COLO829 (cell line): ENCODE measurements around the gene TPD52L1.

ENCODE experiments used
- DNase-seq: peaks from one replicate; pipeline ENCODE4 v3.0.0; 2012; ENCODE audit warnings: low spot score

The TPD52L1 gene

DNA sequence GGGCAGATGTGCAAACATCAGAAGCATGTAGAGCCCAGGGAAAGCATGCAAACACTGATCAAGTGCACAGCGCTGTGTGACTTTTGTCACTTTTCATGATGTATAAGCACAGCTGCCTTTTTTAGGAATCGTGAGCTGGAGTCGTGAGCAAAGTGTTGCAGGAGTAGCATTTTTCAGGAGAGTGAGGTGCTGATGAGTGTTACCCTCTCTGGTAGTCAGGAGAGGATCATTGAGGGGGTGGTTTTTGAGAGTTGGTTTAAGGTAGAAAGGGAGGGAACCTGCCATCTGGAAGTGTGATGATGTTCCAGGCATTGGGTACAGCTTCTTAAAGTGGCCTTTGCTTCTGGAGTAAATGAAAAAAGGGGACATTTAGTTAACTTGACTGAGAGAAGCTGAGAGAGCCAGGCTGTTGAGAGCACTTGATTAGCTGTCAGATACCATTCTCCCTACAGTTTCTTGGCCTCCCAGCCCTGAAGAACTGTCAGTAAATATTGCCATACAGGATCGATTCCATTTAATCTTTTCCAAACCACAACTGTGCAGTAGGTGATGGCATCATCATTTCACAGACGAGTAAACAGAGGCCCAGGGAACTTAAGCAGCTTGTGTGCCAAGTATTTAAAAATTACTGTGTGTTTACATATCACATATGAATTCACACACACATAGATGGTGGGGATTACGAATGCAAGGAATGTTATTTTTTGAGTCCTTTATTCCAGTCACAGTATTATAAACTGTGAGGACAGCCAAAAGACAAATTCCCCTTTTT is 28.9 kb downstream of the TPD52L1 start:
- DNase-seq, result no peak

DNA sequence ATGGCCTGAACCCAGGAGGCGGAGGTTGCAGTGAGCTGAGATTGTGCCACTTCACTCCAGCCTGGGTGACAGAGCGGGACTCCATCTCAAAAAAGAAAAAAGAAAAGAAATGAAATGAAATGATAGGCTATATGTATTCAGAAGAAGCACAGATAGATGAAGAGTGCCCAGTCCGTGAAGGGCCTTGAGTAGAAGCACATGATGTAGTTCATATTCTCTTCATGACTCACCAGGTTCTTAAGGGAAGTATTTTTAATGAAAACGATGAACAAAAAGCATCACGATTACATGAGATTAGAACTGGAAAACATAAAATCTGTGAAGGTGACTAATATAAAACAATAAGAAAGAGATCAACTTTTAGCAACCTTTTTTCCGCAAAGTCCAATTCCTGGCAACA is 29.8 kb downstream of the TPD52L1 start:
- peak; percentile 37 for DNase-seq

DNA sequence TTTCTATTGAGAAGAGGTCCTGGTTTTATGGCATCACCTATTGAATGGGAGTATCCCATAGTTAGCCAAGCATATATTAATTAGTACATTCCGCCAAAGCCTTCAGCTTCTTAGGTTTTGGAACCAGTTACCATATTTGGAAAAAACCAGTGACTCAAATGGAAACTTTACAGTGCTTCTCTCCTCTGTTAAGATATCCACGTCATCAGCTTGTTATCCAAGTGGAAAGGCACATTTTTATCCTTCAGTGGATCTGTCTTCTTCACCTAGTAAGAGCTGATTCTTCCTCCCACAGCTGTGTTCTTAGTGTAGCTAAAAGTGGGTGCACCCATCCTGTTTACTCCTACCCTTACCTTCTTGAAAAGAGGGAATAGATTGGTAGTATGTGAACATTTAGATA is 34.5 kb downstream of the TPD52L1 start:
- DNase-seq, result no peak

DNA sequence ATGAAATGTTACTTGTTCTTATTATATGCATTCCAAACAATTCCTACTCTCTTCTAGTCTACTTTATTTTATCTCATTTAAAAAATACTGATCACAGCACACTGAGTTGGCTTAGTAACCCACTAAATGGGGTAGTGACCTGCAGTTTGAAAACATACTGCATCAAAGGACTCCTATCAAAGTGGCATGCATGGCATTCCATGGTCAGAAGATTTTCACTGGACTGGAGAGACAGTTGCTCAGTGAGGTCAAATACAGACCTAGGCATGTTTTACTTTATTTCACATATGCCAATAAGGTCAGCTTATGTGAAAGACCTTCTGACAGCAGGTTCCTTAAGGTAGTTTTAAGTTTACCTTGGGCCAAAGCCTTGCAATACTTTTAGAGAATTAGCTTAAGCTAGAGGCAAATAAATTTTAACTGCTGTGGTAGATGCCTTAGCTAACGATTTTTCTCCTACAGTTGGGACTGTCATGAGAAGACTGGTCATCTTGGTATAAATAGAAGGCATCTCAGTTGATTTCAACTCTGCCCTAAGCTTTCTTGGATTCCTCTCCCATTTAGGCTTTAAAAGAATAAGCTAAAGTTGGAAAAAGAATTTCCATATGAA is 35.1 kb downstream of the TPD52L1 start:
- DNase-seq, result no peak

DNA sequence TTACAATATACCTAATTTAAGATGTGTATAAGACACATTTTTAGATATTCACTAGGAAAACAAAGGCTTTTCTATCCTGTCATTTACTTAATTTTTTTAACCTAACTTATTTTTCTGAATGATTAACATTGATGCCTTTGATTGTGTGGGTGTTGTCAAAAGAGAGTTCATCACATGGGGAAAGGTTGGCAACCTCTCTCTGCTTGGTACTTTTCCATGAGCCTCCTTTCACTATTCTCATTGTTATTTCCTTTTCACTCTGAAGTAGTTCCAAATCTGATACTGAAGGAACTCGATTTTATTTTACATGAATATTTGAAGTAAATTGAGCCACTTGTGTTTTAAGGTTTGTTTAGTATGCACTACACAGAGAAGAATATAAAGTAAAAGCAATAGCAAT is 35.9 kb downstream of the TPD52L1 start:
- peak; percentile 37 for DNase-seq

DNA sequence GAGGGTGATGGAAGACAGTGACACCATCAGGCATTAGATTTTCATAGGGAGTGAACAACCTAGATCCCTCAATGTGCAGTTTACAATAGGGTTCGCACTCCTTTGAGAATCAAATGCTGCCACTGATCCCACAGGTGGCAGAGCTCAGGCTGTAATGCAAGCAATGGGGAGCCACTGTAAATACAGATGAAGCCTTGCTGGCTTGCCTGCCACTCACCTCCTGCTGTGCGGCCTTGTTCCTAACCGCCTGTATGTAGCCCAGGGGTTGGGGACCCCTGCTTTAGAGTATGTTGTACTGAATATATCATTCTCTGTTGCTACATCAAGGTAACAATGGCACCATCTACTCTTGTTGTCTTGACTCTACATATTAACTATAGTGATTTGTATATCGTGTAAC is 37.1 kb downstream of the TPD52L1 start:
- no peak for DNase-seq

DNA sequence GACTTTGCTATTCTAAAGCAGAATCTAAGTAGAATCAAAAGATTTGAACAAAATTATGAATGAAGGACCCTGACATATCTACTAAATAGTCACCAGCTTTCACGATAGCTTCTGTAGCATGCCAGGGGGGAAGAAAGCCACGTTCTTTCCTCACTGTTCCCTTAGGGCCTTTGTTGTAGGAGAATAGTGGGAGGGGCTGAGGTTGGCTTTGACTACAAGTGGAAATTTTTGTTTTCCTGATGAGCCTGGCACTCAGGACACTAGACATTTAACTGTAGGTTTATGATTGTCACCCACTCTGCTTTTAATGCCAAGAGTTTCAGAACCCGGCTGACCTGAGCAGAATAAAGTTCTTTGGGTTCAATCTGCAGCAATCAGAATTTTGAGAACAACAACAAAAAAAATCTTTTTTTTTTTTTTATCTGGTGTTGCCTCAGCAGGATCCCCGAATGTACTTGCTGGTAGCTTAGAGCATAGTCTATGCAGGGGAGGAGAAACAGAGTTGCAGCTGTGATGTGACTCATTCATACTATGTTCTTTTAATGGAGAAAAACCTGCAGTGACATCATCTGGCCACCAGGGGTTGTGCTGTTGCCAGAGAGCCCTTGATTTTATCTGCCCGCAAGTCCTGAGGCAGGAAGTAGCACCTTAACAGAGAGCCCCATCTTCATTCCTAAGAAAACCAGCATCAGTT is 38.5 kb downstream of the TPD52L1 start:
- DNase-seq, result peak; percentile 75

DNA sequence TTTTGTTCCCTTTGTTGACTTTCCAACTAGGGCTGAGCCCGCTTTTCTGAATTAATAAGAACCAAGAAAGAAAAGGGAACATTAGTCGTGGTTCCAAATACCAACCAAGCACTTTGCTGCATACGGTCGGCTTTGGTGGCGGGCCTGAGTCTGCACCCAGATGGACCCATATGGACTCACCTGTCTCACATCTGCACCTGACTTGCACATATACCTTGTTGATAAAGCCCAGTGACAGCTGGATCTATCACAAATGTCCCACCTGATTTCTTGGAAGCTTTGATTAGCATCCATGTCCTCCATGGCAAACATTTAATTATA is 39.0 kb downstream of the TPD52L1 start:
- DNase-seq, result no peak

DNA sequence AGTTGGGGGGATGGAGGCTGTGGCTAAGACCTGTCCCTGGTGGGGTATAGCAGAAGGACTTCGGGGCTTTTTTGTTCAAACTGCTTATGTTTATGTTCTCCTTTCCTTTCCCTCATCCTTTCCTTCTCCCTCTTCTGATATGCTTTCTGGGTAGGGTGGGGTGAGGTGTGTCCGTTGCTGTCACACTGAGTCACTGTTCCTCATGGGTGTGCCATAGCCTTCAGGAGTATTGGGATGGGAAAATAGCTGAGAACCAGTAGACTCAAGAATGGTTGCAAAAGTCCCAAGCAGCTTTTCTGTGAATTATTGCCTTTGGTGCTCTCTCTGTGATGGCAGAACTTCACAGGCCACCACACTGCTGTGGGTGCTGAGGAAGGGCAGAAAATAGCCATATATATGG is 39.6 kb downstream of the TPD52L1 start:
- DNase-seq, result no peak

DNA sequence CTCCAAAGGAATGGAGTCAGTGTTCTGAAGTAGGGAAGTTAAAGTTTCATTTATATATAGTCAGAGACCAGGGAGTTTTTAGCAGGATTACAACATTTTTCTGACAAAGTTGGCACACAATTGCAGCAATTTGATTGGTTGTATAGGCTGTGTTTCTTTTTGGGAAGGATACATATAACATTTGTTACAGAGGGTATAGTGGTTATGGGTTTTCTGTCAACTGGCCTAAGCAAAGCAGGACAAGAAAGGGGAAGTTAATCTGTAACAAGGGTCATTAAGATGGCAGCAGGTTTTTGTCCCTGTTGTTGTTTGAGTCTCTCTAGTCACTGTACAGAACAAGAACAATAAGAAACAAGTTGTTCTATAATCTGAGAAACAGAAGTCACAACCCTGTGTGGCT is 41.4 kb downstream of the TPD52L1 start:
- DNase-seq, result no peak

DNA sequence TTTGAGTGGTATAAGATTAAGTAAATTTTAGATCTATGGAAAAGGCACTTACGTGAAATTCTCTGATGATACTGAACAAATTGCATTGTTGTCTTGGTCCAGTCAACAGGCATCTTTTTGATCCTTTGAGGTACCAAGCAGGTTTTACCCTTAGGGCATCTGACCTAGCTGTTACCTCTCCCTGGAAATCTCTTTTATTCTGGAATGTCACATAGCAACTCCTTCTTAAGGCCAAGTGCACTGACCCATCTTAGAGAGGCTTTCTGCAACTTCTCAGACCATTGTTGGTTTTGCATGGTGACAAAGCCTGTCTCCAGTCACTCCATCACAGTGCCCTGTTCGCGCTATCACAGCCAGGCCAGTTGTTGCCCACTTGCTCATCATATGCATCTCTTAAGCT is 42.0 kb downstream of the TPD52L1 start:
- no peak for DNase-seq

DNA sequence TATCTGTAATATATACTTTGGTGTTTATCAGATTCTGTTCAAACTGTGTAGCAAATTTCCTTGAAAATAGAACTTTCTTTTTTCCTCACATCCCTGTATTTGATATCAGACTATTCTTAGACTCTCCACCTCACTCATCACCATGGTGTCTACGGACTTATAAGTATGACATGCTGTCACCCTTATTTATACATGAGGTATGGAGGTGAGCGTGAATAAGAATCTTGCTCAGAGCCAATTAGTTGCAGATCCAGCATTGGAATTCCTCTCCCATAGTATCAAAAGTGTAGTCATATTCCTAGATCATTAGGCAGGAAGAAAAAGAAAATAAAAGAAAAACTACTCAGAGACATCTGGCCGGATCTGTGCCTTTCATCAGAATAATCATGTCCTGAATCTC is 43.0 kb downstream of the TPD52L1 start:
- no peak for DNase-seq

DNA sequence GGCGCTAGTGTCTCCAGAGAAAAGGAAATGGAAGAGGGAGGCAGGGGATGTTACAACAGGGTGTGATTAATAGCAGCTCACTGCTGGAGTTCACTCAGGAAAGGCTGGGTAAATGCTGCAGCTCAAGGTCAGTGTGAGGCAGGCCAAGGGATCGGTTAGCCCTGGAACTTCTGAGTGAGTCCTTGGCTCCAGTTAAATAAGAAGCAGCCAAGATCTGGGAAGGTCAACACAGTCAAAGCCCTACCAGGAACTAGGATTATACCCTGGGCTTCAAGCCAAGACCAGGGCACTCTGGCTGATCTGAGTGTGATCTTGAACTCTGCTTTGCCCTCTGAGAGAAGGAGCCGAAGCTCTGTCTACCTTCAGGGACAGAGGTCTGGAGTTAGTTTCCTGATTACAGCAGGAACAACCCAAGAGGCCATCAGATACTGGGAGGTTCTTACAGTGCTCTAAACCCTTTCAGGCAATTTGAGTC is 44.3 kb downstream of the TPD52L1 start:
- DNase-seq, result no peak

DNA sequence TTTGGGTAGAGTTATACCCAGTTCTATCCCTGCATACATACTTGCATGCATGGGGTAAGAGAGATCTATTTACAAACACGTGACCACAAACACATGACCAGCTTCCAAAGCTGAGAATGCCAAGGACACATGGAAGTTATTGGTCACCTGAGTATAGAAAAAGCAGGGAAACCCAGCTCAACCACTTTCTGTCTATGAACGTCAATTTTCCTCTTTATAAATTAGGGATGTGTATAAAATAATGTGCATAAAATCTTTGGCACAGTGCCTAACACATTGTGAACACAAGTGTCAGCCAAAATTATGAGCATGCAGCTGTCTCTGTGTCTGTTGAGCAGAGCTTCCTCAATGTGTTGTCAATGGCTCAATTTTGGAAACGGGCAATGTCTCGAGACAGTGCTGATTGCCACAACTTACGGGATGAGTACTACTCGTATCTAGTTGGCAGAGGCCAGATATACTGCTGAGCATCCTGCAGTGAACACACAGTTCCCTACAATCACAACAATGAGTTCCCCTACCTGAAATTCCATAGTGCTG is 44.9 kb downstream of the TPD52L1 start:
- DNase-seq, result no peak

DNA sequence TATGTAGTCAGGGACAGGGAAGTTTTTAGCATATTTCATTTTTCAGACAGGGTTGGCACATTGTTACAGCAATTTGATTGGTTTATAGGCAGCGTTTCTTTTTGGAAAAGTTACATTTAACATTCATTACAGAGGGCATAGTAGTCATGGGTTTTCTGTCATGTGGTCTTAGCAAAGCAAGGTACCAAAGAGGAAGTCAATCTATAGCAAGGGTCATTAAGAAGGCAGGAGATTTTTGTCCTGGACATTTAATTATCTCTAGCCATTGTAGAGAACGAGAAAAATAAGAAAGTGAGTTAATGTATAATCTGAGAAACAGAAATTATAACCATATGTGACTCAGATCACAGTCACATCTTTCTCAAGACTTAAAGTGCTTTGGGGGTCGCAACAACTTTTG is 47.4 kb downstream of the TPD52L1 start:
- DNase-seq, result no peak

DNA sequence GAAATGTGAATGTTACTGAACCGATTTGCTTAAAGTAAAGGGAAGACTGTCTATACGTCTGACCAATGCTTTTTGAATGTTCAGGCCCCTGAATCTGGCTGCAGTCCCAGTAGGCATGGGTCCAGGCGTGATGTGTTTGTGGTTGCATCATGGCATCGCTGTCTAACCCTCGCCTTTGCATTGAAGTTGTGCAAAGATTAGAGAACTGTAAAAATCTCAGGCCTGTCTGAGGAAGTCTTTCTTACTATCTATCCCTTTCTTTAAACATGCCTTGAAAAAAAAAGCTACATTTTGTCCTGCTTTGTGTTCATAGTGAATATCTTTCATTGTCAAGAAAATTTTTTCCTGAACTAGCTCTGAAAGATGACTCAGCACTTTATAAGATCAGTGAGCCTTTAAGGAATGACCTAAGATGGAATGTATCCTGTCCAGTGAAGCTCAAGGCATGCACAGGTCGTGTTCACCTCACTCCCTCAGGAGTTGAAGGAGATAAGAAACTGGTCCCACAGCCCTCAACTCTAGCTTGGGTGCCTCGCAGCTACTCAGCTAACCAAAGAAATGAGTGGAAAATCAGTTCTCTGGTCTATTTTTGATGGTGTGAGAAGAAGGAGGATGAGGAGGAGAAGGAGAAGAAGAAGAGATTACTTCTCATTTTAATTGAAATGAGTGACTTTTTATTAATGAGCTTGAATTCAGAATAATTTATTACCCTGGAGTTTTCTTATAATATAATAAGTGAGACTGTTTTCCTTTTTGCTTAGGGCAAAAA is 48.6 kb downstream of the TPD52L1 start:
- DNase-seq, result peak; percentile 48

DNA sequence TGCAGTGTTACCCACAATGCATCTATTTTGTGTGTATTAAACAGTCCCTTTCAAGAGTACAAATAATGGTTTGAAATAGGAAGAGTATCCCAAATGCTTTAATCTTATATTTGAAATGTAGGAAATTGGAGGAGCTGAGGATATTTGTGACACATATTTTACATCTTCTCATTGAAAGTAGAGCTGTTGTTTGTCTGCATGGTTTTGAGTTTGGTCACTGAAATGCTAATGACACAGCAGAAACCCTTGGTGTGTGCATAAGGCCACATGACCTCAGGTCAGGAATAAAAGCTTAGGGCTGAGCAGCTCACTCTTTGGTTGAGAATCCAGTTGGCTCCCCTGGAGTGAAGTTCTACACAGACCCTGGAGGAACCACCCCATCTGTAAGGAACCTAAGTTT is 49.8 kb downstream of the TPD52L1 start:
- DNase-seq, result no peak

DNA sequence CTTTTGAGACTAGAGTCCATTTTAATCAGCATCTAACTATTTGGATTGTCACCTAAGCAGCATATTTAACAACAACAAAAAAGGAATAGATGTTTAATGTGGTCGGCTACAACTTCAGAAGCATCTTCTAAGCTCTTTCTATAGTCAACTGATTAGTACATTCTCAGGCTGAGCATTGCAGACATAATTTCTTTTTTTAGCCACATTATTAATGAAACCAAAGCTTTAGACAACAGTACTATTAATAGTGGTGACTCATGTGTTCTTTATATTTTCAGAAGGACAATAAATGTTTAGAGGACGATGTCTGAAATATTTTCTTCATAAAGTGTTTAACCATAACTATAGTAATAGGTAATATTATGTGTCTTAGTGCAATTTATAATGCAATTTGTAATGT is 52.4 kb downstream of the TPD52L1 start:
- no peak for DNase-seq

DNA sequence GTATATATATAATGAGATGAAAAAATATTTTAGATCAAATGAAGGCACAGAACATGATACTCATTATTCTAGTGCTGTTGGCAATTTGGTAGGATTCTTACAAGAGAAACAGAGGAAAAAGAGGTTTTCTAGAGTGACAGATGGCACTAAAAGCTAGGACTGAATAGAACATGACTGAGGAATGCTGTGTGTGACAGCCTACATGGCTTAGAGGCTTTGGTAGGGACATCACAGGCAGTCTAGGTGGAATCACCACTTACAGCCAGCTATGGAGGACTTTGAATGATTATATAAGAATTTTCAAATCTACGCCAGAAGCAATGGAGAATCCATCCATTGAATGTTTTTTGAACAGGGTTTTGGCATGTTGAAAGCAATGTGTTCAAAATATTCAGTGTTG is 52.8 kb downstream of the TPD52L1 start:
- DNase-seq, result no peak

DNA sequence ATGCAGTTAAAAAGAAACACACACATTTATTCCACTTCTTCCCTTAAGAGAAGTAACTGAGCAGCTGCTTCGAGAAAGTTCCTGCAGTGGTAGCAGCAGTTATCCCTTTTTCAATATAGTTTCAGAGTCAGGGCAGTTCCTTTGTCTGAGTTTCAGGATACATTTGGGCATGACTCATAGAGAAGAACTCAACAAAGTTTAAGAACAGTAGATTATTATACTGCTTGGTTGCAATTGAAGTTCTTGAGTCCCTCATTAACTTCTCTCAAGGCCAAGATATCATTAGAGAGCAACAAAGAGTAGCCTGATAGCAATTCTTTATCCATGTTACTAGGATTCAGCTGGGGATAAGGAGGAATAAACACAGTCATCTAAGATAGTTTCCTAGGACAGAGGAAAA is 54.4 kb downstream of the TPD52L1 start:
- peak; percentile 62 for DNase-seq

DNA sequence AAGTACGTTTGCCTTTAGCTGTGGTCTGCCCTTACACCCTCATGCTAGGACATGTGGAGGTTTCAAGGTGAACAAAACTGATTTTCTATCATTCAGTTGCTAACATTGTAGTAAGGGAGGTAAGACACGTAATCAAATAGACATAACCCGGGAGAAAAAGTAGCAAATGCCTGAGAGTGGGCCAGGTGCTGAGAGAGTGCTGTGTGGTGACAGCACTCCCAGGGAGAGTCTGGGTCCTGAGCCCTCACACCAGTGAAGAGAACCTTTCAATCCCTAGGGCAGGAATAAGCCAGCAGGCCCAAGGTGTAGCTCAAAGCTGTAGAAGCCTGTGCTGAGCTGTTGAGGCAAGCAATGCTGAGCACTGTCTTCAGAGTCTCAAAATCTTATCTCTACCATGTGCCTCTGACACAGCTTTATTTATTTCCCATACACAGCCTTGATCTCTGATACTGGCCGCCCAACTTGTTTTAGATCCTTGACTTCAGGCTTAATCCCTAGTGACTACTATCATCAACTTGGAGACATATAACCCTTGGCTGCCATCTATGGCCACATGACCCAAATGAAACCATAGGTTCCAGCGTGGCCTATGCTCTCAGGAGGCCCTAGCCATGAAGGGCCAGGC is 55.2 kb downstream of the TPD52L1 start:
- no peak for DNase-seq

DNA sequence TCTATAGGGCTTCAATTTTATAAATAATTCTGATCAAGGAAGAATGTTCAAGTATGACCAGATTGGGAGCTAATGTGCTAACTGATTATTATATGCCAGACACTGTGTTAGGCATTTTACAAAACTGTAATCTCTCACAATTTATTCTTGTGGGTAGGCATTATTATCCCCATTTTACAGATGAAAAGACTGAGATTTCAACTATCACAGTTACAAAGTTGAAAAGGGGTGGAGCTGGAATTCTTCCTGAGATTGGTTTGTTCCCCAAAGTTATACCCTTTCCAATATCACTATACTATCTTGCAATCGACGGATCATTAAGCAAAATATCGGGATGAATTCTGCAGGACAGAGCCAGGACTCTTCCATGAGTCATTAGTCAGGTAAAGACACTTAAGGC is 57.1 kb downstream of the TPD52L1 start:
- DNase-seq, result no peak
